ENCODE results near the gene PRSS33. TPM values are rescaled to one million over a fixed set of nuclear protein-coding genes. Genes with fewer than 3 reads are reported as not detected.

The PRSS33 gene
- total and polyA plus RNA-seq, 9 of the 15 experiments (the other 6 are each of a cell fraction or from before 2014, with no cell fraction given): not detected

DNA sequence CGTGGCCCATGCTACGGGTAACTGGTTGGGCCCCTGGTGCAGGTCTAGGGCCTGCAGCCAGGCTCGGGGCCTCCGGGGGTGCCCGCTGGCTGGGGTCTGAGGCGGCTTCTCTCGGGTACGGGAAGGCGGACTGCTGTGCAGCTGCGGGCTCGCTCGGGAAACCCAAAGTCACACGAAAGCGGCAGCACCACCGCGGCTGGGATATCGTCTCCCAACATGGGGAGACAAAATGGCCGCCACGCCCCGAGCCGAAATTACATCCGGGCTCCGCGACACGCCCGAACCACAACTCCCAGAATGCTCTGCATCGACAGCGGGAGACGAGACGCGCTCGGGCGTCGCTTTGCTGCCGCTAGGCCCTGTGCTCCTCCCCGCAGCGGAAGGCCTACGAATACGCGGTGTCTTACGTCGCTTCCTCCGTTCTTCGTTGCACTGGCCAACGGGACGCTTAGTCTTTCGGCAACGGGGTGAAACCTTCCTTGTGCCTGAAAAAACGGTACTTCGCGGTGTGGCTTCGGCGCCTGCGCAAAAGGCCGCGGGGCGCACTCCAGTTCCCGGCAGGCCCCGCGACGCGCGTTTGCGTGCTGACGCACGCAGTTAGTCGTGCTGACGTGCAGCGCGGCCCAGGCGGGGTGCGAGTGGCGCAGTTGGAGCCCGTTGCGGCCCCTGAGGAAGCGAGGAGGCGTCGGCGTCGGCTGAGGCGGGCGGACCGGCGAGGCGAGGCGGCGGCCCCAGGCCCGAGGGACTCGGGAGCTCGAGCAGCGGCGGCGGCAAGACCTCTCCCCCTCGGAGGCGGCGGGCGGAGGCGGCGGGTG is 35.1 kb downstream of the PRSS33 start, which contains the start of gene SRRM2 (continued):
- peak; percentile 67 to 83; a peak in 3 of 4 replicates for TF ChIP-seq NONO (IDR thresholded peaks at IDR 0.05; ENCODE audit: low read depth in 2 of 2, low read length in 1 of 2)
- TF ChIP-seq RBM17 (IDR thresholded peaks at IDR 0.05; ENCODE audit: borderline replicate concordance, low read depth, low read length): no peak
- no peak for TF ChIP-seq TCF7L2 (IDR thresholded peaks at IDR 0.05; ENCODE audit: low read depth, low read length)
- TF ChIP-seq HOXB6 (CRISPR knock-in tag; IDR thresholded peaks at IDR 0.05; ENCODE audit: borderline replicate concordance): no peak
- TF ChIP-seq PHB2 (IDR thresholded peaks at IDR 0.05; ENCODE audit: low read depth): no peak
- no peak for TF ChIP-seq LEF1 (IDR thresholded peaks at IDR 0.05)
- no peak for TF ChIP-seq PHTF2 (CRISPR knock-in tag; IDR thresholded peaks at IDR 0.05)
- no peak for TF ChIP-seq SMAD2 (IDR thresholded peaks at IDR 0.05; ENCODE audit: low read depth, low read length)
- peak; percentile 25 for TF ChIP-seq PCBP1 (IDR thresholded peaks at IDR 0.05; ENCODE audit: low read depth, low read length, poor library complexity, severe bottlenecking)
- no peak for TF ChIP-seq CAMTA2 (CRISPR knock-in tag; conservative IDR thresholded peaks at IDR 0.05)
- TF ChIP-seq, protein P1, sequence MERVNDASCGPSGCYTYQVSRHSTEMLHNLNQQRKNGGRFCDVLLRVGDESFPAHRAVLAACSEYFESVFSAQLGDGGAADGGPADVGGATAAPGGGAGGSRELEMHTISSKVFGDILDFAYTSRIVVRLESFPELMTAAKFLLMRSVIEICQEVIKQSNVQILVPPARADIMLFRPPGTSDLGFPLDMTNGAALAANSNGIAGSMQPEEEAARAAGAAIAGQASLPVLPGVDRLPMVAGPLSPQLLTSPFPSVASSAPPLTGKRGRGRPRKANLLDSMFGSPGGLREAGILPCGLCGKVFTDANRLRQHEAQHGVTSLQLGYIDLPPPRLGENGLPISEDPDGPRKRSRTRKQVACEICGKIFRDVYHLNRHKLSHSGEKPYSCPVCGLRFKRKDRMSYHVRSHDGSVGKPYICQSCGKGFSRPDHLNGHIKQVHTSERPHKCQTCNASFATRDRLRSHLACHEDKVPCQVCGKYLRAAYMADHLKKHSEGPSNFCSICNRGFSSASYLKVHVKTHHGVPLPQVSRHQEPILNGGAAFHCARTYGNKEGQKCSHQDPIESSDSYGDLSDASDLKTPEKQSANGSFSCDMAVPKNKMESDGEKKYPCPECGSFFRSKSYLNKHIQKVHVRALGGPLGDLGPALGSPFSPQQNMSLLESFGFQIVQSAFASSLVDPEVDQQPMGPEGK (CRISPR knock-in tag; IDR thresholded peaks at IDR 0.05; ENCODE audit: borderline replicate concordance): peak; percentile 90; the same call in 1 of the 2 replicates
- TF ChIP-seq, protein P2, sequence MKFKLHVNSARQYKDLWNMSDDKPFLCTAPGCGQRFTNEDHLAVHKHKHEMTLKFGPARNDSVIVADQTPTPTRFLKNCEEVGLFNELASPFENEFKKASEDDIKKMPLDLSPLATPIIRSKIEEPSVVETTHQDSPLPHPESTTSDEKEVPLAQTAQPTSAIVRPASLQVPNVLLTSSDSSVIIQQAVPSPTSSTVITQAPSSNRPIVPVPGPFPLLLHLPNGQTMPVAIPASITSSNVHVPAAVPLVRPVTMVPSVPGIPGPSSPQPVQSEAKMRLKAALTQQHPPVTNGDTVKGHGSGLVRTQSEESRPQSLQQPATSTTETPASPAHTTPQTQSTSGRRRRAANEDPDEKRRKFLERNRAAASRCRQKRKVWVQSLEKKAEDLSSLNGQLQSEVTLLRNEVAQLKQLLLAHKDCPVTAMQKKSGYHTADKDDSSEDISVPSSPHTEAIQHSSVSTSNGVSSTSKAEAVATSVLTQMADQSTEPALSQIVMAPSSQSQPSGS (CRISPR knock-in tag; IDR thresholded peaks at IDR 0.05): no peak
- TF ChIP-seq HLTF (IDR thresholded peaks at IDR 0.05): peak; percentile 19; the same call in 1 of the 2 replicates
- no peak for TF ChIP-seq KAT7 (CRISPR knock-in tag; IDR thresholded peaks at IDR 0.05; ENCODE audit: borderline replicate concordance)
- TF ChIP-seq ZNF274 (IDR thresholded peaks at IDR 0.05; ENCODE audit: borderline replicate concordance, low read depth, low read length): no peak
- TF ChIP-seq XRCC3 (IDR thresholded peaks at IDR 0.05): no peak
- TF ChIP-seq CREBBP (IDR thresholded peaks at IDR 0.05; ENCODE audit: low read depth, low read length): no peak
- no peak; the same call in 1 of the 2 replicates for TF ChIP-seq ETV5 (CRISPR knock-in tag; IDR thresholded peaks at IDR 0.05; ENCODE audit: low read depth)

Measured in K562 (cell line).